ENCODE data around the gene ZNF700.

DNA sequence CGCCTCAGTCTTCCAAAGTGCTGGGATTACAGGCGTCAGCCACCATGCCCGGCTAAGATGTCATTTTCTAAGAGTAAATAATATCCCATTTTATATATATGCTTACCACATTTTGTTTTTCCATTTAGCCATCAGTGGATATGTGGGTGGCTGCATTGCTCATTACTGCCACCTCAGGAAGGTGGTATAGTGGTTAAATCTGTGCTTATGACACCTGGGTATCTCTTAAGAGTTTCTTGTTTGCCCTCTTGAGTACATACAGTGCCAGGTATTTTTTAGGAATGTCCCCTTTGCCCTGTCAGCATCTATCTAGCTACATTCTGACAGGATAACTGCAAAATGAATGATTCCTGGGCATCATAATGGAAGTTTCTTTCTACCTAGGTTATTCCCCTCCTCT, 22.7 kb upstream of the ZNF700 start:
- TF ChIP-seq CTCF (IDR thresholded peaks at IDR 0.05) (no peak), POLR2A (IDR thresholded peaks at IDR 0.05) (no peak)
